ENCODE measurements around the gene ADAMTSL1.

DNA sequence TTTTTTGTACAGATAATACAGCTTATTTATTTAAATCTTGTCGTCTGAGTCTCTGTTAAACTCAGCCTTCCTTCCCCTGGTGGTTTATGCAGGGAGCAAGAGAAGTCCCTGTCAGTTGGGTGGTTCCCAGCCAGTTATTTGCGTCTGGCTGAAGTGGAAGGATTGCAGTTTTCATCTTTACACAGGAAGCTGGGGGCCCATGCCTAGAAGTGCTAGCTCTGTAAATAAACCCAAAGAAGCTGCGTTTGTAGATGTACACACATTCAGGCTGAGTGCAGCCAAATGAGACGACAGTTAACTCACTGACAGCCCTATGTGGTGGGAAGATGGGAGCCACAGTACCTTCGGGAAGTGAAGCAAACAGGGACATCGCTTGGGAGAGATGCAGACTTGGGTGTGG lies 437.0 kb downstream of the ADAMTSL1 start:
- TF ChIP-seq, protein P1, sequence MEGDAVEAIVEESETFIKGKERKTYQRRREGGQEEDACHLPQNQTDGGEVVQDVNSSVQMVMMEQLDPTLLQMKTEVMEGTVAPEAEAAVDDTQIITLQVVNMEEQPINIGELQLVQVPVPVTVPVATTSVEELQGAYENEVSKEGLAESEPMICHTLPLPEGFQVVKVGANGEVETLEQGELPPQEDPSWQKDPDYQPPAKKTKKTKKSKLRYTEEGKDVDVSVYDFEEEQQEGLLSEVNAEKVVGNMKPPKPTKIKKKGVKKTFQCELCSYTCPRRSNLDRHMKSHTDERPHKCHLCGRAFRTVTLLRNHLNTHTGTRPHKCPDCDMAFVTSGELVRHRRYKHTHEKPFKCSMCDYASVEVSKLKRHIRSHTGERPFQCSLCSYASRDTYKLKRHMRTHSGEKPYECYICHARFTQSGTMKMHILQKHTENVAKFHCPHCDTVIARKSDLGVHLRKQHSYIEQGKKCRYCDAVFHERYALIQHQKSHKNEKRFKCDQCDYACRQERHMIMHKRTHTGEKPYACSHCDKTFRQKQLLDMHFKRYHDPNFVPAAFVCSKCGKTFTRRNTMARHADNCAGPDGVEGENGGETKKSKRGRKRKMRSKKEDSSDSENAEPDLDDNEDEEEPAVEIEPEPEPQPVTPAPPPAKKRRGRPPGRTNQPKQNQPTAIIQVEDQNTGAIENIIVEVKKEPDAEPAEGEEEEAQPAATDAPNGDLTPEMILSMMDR (IDR thresholded peaks at IDR 0.05; ENCODE audit: borderline replicate concordance, extremely low read depth, low read length, poor library complexity, severe bottlenecking): no peak
- TF ChIP-seq EZH2 (IDR thresholded peaks at IDR 0.05; ENCODE audit: borderline replicate concordance, low read depth, low read length, severe bottlenecking): no peak

Measured in DND-41 (cell line).